Mesangial cell (primary cell): ENCODE results near the gene NKX1-2. TPM values are rescaled to one million over a fixed set of nuclear protein-coding genes. Genes with fewer than 3 reads are reported as not detected.

Experiments
- total RNA-seq: library from RNA; depleted of rRNA; stranded (reverse); fragments of >200 nt; gene quantifications from 2 replicates; pipeline ENCODE4 v1.2.3, GENCODE V29; 2015

The NKX1-2 gene
- total RNA-seq, result not detected in 2 replicates

GRCh38 chr10:124450012-124450782 is at the start of gene NKX1-2:
TSS of gene NKX1-2 (minus strand) at chr10:124450035. CDS start at chr10:124449943, 92 bp downstream.

GRCh38 chr10:124461642-124462347 is 12.0 kb upstream of the NKX1-2 start, which contains the start of gene LHPP:
TSS of gene LHPP (plus strand) at chr10:124461823. CDS start at chr10:124461863, 40 bp downstream.

GRCh38 chr10:124418726-124419501 is 30.9 kb downstream of the NKX1-2 start, which contains the start of gene OAT:
TSS of gene OAT (minus strand) at chr10:124418923. CDS start at chr10:124412171, 6,752 bp downstream.

Other genes starting within 250 kb of the NKX1-2 start
- 51.8 and 70.6 TPM in 2 replicates for gene OAT, start 31.1 kb downstream of the NKX1-2 start, total RNA-seq
- gene LHPP, start 11.8 kb upstream of the NKX1-2 start, total RNA-seq, result 7.5 and 17.1 TPM in 2 replicates